ENCODE measurements around the gene OCRL.
A peak's percentile ranks its signal among the peaks of the same experiment; 100 is the strongest.

The OCRL gene

DNA sequence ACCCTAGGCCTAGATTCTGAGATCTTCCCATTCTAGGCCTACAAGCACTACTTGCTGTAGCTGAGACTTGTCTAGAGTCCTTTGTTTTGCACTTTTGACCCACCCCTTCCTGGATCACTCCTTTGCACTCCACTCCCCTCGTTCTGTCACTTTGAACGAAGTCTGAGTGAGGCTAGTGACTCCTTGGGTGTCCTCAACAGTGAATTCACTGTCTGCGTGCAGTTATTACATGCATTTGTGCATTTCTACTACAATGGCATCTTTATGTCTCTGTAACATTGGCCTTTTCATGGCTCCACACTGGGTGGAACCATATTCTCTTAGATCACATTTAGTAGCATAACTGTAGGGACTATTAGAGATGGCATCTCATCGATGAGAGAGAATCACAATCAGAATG lies 50.5 kb downstream of the OCRL start:
- DNase-seq, result no peak

DNA sequence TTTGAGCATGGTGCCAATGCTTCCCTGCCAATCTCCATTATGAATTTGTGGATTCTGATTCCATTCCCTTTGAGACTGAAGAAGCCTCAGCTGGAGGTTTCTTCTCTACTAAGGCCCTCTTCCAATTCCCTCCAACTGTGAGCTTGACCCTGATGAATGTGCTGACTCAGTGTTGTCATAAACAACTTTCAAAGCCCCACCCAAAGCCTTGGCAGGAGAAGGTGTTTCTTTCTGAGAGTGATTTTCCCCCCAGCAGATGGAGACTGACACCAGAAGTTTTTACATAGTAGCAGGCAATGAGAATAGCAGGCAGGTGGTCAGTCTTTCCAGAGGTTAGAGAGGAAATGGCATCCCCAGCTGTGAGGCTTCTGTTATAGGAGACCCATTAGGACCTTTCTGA lies 53.1 kb downstream of the OCRL start:
- DNase-seq, result no peak

DNA sequence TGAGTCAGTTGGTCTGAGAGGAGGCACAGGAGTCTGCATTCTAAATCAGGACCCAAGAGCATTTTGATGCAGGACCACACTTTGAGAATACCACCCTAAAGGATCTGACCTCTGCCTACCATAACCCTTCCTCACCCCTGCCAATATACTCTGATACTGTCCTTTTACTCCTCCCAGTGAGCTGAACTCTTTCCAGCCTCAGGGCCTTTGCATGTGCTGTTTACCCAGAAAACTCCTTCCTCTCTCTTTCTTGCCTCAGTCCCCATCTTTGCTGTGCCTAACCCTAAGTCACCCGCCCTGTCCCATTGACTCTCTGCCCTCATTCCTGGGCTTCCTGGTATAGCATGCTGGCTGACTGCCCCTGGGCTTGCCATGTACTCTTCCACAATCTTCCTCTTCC lies 54.7 kb downstream of the OCRL start:
- no peak for DNase-seq

DNA sequence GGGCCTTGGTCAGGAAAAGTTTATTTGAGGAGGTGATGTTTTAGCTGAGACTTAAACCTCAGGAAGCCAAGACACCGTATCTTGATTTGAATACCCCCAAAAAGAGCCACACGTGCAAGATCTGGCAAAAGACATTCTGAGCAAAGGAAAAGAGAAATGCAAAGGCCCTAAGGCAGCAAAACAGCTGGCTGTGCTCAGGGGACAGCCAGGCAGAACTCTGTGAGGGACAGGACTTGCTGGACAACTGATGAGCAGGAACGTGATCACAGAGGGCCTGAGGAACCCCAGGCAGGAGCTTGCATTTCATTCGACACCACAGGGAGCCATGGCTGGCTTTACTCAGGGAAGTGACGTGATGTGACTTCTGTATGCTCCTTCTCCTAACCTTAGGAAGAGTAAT lies 56.0 kb downstream of the OCRL start:
- no peak for DNase-seq

DNA sequence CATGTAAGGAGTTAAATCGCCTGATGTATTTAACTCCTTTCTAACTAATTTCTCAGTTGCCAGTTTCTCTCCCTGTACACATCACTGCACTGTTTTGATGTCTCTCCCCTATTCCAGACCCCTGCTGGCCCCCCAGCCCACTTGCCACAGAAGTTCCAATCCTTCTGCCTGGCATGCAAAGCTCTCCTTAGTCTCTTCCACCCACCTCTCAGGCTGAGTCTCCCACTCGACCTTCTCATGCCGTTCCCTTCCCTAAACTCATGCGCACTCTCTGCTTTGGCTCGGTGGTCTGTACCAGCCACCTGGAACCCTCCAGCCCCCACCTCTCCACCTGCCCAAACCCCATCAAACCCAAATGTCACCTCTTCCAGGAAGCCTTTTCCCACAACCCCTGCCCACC lies 57.8 kb downstream of the OCRL start:
- DNase-seq, result no peak

DNA sequence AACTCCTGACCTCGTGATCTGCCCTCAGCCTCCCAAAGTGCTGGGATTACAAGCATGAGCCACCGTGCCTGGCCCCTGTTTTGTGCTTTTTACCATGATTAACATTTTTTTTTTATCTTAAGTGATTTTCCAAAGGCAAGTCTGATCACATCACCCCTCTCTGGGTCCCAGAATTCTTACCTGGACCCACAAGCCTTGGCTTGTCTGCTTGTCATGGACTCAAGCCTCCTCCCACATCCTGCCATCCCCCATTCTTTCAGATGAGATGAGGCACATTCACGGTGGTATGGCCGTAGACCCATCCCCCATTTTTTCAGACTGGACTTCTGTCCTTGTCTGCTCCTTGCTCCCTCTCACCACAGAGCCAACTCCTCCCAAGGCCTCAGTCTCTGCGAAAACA lies 59.4 kb downstream of the OCRL start:
- DNase-seq, result no peak

DNA sequence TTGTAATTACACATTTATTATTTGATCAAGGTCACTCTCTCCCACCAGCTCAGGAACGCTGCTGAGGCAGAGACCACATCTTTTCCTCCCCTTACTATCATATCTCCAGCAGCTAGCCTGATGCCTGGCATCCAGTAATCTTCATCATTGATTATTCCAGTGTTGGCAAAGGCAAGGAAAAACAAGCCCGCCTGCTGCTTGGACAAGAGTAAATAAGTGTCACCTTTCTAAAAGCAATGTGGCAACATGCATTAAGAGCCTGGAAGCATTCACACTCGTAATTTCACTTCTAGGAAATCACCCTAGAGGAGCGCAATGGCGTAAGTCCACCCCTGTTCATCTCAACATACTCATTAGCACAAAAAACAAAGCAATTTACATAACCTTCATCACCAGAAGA lies 59.9 kb downstream of the OCRL start:
- no peak for DNase-seq

DNA sequence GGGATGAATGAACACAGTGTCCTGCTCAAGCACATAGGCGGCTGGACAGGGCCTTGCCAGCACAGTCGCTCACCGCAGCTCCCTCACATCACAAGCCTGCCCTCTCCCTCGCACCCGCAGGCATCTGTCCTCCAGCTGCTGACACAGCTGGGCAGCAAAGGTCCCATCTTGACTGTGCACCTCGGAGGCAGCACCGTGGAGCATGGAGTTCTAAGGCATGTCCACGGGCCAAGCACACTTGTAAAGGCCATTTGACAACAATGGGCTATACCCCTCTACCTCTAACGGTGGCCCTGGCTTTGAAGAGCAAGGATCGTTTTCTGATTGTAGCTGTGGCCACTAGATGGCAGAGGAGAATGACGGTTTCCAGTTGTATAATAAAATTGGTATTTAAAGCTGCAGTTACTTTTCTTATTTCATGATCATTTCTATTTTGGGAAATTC lies 60.9 kb downstream of the OCRL start:
- DNase-seq, result peak; percentile 55

DNA sequence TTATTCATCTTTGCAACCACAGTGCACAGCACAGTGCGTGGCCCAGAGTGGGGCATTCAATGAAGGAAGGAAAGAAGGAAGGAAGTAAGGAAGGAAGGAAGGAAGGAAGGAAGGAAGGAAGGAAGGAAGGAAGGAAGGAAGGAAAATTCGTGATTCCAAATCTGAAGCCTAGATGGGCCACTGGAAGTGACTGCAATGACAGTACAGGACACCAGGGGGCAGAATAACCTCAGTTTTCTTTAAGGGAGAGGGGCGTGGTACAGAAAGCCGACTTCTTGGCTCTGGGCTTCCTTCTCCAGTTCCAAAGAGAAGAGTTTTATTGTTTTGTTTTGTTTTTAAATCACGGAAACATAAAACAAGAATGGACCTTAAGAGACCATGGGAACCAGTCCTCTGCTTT lies 66.9 kb downstream of the OCRL start:
- DNase-seq, result peak; percentile 56

DNA sequence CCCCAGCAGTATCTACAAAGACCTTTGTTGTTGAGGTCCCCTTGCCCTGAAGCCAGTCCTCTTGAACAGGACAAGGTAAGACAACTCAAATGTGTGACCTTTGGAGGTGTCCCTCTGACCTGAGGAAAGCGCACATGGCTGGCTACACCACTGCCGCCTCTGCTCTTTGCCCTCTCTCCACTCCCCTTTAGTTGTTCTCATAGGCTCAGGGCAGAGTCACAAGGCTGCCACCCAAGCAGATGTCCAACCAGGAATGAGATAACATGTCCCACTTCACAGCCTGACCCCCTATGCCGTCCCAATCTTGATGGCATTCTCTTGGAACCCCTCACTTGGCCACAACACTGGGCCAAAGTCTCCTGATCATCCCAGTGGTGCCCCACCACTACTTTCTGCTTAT lies 68.4 kb downstream of the OCRL start:
- no peak for DNase-seq

DNA sequence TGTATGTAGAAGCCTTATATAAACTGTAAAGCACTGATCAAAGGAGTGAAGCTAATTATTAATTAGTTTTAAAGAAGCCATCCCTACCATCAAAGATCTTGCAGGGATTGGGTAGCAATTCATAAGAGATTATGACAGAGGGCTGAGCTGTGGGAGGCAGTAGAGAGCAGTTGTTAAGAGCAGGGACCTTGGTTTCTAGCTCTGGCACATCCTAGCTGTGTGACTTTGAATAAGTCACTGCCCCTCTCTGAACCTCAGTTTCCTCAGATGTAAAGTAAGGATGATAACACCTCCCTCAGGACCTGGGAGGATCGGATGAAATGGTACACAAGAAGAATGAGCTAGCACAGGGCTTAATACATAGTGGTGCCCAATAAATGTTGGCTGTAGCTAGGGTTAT lies 69.3 kb downstream of the OCRL start:
- no peak for DNase-seq

DNA sequence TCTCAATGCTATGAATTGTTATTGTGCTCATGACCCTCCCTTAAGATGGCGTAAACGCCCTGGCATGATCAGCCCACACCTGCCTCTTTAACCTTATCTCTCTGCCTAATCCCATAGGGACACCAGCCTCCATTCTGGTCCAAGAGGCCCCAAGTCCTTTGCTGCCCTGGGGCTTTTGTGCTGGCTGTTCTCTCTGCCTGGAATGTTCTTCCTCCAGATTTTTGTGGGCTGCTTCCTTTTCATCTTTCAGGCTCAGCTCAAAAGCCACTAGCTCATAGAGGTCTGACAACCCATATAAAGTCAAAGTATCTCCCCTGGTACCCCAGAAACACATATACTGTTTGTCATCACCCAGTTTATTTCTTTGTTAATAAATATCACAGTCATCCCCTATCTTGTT lies 72.3 kb downstream of the OCRL start:
- DNase-seq, result no peak

DNA sequence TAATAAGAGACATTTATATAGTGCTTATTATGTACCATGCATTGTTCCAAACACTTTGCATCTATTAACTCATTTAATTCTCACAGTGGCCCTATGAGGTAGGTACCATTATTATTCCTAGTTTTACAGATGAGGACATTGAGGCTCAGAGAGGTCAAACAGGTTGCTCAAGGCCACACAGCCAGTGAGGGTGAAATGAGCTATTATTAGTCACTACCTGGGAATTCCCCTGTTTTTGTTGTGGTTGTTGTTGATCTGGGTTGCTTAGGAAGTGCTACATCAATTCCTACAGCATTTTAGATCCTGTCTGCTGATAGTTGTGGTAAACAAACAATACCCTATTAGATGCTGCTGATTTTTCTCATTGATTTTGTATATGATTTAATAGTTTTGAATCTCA lies 73.5 kb downstream of the OCRL start:
- DNase-seq, result no peak

DNA sequence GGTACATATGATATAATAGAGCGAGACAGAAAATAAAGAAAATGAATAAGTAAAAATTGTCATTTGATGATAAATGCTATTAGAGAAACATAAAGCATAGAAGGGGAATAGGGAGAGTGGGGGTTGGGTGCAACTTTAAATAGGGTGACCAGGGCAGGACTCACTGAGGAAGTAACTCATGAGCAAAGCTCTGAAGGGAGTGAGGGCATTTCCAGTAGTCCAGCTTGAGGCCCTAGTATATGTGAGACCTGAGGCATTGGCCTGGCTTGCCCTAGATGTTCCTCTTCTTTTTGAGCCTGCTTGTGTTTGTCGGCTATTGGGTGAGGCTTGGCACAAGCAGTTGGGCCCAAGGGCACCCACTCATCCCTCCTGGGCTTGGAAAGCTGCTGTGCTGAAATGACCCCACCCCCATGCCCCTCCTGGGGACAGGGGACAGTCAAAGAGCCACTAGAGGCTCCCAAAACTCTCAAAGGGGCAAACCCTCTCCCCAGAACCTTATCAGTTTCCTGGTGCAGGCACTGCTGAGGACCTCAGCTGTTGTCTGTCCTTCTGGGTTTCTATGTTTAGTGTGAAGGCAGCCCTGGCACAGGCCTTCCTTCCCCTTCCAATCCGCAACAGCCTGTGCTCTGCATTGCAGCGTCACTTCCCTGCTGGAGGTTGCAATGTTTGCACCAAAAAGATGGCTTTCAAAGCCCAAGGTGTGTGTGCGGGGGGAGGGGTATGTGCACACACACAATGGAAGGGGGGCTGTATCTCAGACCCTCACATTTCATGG lies 74.6 kb downstream of the OCRL start:
- no peak for DNase-seq

DNA sequence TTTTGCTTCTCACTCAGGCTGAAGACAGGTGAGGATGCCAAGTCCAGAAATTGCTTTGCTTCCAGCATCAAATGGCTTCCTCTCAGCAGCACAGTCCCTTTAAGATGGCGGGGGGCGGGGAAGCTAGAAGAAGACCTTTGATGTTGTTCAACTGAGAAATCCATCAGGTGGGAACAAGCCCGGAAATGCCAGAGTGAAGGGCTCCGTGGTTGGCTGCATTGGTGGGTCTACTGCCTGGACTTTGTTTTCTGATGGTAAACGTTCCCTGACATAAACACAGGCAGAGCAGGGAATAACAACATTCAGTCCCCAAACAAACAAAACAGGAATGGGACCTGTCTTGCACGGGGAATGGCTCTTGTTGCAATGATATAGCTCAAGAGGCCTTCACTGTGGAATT lies 77.4 kb downstream of the OCRL start:
- DNase-seq, result no peak

DNA sequence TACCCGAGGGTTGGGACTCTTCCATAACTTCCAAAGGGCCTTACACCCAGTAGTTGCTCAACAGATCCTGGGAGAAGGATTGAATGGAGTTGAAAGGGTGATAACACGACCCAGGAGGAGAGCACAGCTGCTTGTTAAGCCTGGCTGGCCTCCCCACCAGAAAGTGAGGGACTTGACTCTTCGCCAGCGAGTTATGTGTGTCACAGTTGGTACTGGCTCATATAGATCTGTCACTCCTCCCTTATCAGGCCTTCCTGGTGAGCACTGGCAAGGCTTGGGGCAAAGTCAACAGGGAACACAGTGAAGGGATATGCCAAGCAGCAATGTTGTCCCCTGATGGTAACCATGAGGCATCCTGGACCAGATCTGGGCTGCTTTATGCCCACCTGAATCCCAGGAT lies 78.9 kb downstream of the OCRL start:
- no peak for DNase-seq

DNA sequence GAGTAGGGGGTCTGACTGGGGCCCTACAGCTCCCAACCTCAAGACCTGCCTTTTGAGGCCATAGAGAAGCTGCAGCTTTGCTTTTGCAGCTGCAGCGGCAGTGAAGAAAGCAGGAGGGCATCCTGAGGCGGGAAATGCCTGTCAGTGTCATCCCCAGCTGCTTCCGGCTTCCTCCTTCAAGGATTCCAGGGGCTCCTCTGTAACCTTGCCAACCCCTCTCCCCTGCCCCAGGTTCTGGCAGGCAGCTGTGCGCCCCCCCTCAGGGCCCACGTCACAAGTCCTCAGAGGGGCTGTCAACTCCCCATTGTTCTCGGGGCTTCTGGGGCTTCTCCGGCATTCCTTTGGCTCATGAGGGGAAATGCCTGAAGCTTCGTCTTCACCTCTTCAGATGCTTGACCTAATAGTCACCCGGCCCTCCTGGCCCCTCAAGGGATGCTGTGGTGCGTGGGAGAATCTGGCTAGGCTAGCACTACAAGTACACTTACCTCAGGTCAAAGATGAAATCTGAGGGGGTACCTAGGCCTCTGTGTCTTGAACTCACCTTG lies 82.8 kb downstream of the OCRL start:
- DNase-seq, result no peak

DNA sequence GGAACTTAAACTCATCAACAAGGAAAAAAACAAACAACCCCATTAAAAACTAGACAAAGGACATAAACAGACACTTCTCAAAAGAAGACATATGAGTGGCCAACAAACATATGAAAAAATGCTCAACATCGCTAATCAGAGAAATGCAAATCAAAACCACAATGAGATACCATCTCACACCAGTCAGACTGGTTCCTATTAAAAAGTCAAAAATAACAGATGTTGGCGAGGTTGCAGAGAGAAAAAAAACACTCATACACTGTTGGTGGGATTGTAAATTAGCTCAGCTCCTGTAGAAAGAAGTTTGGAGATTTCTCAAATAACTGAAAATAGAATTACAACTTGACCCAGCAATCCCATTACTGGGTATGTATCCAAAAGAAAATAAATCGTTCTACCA lies 86.0 kb downstream of the OCRL start:
- DNase-seq, result no peak

DNA sequence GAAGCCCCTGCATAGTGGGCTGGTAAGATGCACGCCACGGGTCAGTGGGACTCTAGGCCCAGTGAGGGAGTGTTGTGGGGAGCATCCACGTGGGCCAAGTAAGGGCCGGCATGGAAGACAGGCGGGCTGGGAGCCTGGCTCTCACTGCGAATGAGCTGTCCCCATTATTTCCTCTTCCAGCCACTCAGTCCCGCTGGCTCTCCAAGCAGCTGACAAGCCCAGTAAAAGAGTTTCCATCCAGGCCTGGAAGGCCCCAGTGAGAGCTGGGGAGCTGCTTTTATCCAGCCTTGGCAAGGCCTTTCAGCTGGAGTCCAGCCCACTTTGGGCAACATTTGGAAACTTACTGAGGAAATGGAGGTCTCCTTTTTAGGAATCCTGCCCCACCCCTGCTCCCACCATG lies 89.8 kb downstream of the OCRL start:
- DNase-seq, result no peak

DNA sequence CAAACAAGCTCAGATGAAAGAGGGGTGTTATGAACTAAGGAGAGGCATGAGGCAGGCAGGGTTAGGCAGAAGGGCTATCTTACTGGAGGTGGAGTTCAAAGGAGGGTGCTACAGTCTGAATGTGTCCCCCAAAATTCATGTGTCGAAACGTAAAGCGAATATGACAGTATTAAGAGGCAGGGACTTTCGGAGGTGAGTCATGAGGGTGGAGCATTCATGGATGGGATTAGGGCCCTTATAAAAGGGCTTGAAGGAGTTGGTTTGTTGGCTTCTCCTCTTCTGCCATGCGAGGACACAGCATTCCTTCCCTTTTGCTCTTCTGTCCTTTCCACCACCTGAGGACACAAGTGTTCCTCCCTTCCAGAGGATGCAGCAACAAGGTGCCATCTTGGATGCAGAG lies 91.8 kb downstream of the OCRL start:
- DNase-seq, result no peak

DNA sequence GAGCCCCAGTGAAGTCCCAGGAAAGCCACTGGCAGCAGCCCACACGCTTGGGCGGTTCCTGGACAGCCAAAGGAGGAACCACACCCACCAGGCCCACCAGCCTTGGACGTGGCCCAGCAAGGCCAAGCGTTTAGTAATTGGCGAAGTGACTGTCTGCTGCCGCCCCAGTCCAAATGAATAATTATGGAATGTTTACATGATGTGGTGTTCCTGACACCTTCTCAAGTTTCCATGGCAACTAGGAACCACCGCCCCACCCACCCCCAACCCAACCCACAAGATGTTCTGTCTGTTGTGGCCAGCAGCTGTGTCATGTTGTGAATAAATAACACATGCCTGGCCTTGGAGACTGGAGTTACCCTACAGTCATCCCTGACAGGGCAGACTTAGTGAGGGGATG lies 92.4 kb downstream of the OCRL start:
- no peak for DNase-seq

DNA sequence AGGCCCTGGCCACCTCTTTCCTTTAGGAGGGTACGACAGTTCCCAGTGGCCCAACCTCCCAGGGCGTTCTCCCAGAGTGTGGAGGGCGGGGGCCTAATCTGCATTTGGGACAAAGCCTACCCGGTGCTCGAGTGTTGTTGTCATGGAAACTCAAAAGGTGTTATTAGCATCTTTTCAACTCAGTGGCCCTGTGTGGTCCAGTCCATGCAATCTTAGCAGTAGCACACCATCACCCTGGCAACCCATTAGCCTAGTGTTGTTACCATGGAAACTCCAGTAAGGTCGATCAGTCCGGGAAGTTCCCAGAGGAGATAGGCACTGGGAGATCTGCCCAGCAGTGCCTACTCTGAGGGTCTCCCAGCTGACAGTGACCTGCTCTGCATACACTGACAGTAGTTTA lies 94.5 kb downstream of the OCRL start:
- DNase-seq, result peak; percentile 75

DNA sequence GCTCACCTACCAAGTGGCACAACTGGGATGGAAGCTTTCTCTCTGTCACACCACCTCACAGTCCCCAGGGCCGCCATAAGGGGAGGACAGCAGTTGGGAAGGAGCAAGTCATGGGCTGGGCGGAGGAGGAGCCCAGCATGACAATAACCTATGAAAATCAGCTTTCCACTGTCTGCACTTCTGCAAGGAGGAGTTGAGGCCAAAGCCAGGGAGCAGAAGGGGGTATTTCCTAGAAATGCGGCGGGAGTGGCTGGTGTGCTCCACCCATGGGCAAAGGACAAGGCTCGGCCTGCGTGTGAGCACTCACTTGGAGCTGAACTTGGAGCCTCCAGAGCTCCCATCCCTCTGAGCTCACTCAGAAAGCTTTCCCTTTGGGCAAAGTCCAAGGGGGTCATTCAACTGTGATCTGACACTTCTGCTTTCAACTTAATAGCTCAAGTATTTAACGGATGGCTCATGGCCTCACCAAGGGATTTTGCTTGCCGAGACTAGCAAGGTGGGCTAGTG lies 96.2 kb downstream of the OCRL start:
- DNase-seq, result no peak

DNA sequence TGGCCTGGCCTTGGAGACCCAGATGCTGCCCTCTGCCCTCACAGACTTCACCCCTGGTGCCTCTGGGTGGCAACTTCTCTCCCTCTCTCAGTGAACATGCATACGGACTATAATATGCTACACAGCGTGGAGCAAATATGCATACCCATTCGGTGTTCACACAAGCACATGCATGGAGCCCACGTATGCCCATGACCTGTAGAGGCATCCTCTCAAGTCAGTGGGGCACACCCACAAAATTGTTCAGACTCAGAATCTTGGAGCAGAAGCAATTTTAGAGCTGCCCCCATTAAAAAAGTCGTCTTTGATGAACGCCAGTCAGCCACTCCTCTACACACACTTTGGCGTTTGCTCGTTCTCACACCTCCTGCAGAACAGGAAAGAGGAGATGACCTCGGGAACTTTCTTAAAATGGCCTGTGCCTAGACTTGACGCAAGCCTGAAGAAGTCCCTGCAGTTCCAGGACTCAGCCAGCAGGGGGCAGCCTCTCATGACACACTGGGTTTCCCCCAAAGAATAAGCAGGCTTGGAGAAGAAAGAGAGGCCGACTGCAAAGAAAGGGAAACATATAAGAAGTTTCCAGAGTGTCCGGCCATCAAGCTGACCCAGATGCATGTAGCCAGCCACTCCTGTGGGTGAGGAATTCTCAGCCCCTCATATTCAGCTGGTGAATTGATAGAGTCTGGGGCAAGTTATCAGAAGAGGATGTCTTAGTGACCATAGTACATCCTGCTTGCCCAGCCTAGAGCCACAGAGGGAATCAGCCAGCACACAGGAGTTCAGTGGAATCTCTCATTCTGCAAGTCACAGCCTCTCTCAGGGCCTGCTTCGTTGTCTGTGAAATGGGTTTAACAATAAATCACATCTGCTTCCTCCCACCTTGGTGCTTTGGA lies 97.4 kb downstream of the OCRL start:
- DNase-seq, result peak; percentile 50

Data from NCI-H2227 treated with DMSO at 0.1 percent for 48 hours (cell line).